HepG2 (cell line): ENCODE results near the gene KLF7. TPM values are rescaled to one million over a fixed set of nuclear protein-coding genes. Genes with fewer than 3 reads are reported as not detected.
A peak's percentile ranks its signal among the peaks of the same experiment; 100 is the strongest.

ENCODE experiments used
- ATAC-seq: fragments of 200-7000 bp; cut with Tn5 transposase; 3 replicates; pipeline ENCODE4 v1.9.1; 2020; ENCODE audit warnings: mild to moderate bottlenecking, moderate library complexity
- BruUV-seq: library from RNA; stranded (reverse); fragments of 400-500 nt; replicated peaks from 2 replicates; lab custom pipeline; 2021; lab: Mats Ljungman, UMichigan
- CTCF ChIA-PET: fragments of 300-600 bp; formaldehyde crosslinking; extraction: SDS; loops from one replicate; lab custom pipeline; 2021; ENCODE audit warnings: low total read pairs, inconsistent platforms, low intra/inter-chr PET ratio; lab: Yijun Ruan, JAX
- POLR2A ChIA-PET: fragments of 350-600 bp; sonication (Branson Sonifier 250); formaldehyde crosslinking; loops from one replicate; lab custom pipeline; 2020; ENCODE audit warnings: antibody characterized with exemption, inconsistent platforms; lab: Yijun Ruan, JAX
- DNase-seq: peaks from one replicate; pipeline ENCODE4 v3.0.0-alpha.2; 2015; ENCODE audit warnings: low spot score
- FAIRE-seq: peaks from 3 replicates; lab custom pipeline; 2011; peaks lifted over from hg19 to GRCh38; lab: Jason Lieb, UNC
- H2AFZ ChIP-seq: one replicate; pipeline ENCODE4 v1.6.1; 2011; ENCODE audit warnings: low read length, inconsistent platforms
- H3K27ac ChIP-seq: fragments of 300-600 bp; 3 replicates; pipeline ENCODE4 v1.8.0; 2011; ENCODE audit warnings: mixed run types, mild to moderate bottlenecking, mixed read lengths, low read length, inconsistent platforms; ENCODE audit not compliant: insufficient read depth; ENCODE audit errors: extremely low read length
- H3K27me3 ChIP-seq, 2 experiments: fragments of 200-600 bp in 1 of 2; 2 replicates in 1 of 2; 3 replicates in 1 of 2; pipeline versions ENCODE4 v1.6.0 to v1.8.0; 2011; ENCODE audit warnings: low read length in 2 of 2, mild to moderate bottlenecking in 2 of 2, moderate library complexity in 2 of 2, inconsistent platforms in 1 of 2; ENCODE audit not compliant: insufficient read depth in 2 of 2, control insufficient read depth in 1 of 2
- H3K36me3 ChIP-seq, 2 experiments: fragments of 200-600 bp in 1 of 2; replicated peaks in 1 of 2; 2 replicates in 1 of 2; 3 replicates in 1 of 2; pipeline versions ENCODE4 v1.5.1 to v1.8.0; 2011; ENCODE audit warnings: low read length in 2 of 2, inconsistent platforms in 1 of 2; ENCODE audit not compliant: insufficient read depth in 2 of 2, control insufficient read depth in 1 of 2
- H3K4me1 ChIP-seq: 2 replicates; pipeline ENCODE4 v1.5.1; 2012; ENCODE audit warnings: low read length, inconsistent platforms; ENCODE audit not compliant: insufficient read depth
- H3K4me2 ChIP-seq: 2 replicates; pipeline ENCODE4 v1.6.0; 2011; ENCODE audit warnings: low read depth, low read length, inconsistent platforms
- H3K4me3 ChIP-seq, 3 experiments: fragments of 200-600 bp in 1 of 3; sonication (generic), shearing (Covaris generic) in 1 of 3; replicated peaks in 1 of 3; 2 replicates each; pipeline ENCODE4 v1.5.1; 2011 to 2016; ENCODE audit warnings: low read length in 3 of 3, inconsistent platforms in 2 of 3, low read depth in 2 of 3, mild to moderate bottlenecking in 2 of 3, control low read depth in 1 of 3, mixed read lengths in 1 of 3; ENCODE audit not compliant: insufficient read depth in 1 of 3
- H3K79me2 ChIP-seq: one replicate; pipeline ENCODE4 v1.6.1; 2011; ENCODE audit warnings: low read length, inconsistent platforms; ENCODE audit not compliant: insufficient read depth
- H3K9ac ChIP-seq: 2 replicates; pipeline ENCODE4 v1.6.0; 2011; ENCODE audit warnings: mild to moderate bottlenecking, low read depth, low read length, inconsistent platforms; ENCODE audit not compliant: insufficient read depth
- H3K9me3 ChIP-seq: 2 replicates; pipeline ENCODE4 v1.5.1; 2012; ENCODE audit warnings: mild to moderate bottlenecking, low read length
- H4K20me1 ChIP-seq: 2 replicates; pipeline ENCODE4 v1.6.0; 2011; ENCODE audit warnings: inconsistent platforms, mild to moderate bottlenecking, low read length, moderate library complexity; ENCODE audit not compliant: insufficient read depth
- ATF5 ChIP-seq: sonication (generic); formaldehyde crosslinking; IDR thresholded peaks from 2 replicates; pipeline ENCODE4 v1.4.0; 2020; ENCODE audit warnings: mild to moderate bottlenecking, low read depth, missing genetic modification reagents
- CEBPB ChIP-seq: IDR thresholded peaks from 2 replicates; pipeline ENCODE4 v1.6.1; 2011; ENCODE audit warnings: low read depth, low read length, improper control_type of control experiment, borderline replicate concordance
- GMEB1 ChIP-seq: sonication (generic); formaldehyde crosslinking; IDR thresholded peaks from 2 replicates; pipeline ENCODE4 v1.5.1; 2020; ENCODE audit warnings: missing genetic modification reagents, mild to moderate bottlenecking, borderline replicate concordance
- HNRNPK ChIP-seq: fragments of 200-400 bp; formaldehyde crosslinking; IDR thresholded peaks from 2 replicates; pipeline ENCODE4 v1.6.1; 2018; ENCODE audit warnings: low read length, low read depth, moderate library complexity, mild to moderate bottlenecking; ENCODE audit not compliant: poor library complexity, severe bottlenecking
- MED8 ChIP-seq: sonication (generic); formaldehyde crosslinking; IDR thresholded peaks from 2 replicates; pipeline ENCODE4 v1.8.1; 2023; ENCODE audit warnings: mild to moderate bottlenecking, missing genetic modification reagents; ENCODE audit not compliant: insufficient replicate concordance
- MTF2 ChIP-seq: sonication (generic); formaldehyde crosslinking; IDR thresholded peaks from 2 replicates; pipeline ENCODE4 v1.5.0; 2020; ENCODE audit warnings: missing genetic modification reagents, borderline replicate concordance
- RFX5 ChIP-seq: IDR thresholded peaks from 2 replicates; pipeline ENCODE4 v1.6.1; 2011; ENCODE audit warnings: low read depth, low read length, improper control_type of control experiment
- SP1 ChIP-seq, 2 experiments: fragments of 450-650 bp in 1 of 2; sonication (generic) in 1 of 2; formaldehyde crosslinking in 1 of 2; IDR thresholded peaks; 2 replicates each; pipeline versions ENCODE4 v1.4.0 to v1.6.1; 2016 to 2020; ENCODE audit warnings: missing genetic modification reagents in 1 of 2
- SP4 ChIP-seq: sonication (generic); formaldehyde crosslinking; IDR thresholded peaks from 2 replicates; pipeline ENCODE4 v1.8.1; 2023; ENCODE audit warnings: mild to moderate bottlenecking, missing genetic modification reagents
- ZNF777 ChIP-seq: sonication (generic); formaldehyde crosslinking; IDR thresholded peaks from 2 replicates; pipeline ENCODE4 v1.4.0; 2020; ENCODE audit warnings: missing genetic modification reagents
- WGBS: methylation state at CpG from one replicate; pipeline ENCODE4 v1.1.6; 2017; ENCODE audit warnings: low lambda C conversion rate; 5-methylcytosine and 5-hydroxymethylcytosine counted together
- in situ Hi-C: cut with HindIII; loops from 2 replicates; pipeline ENCODE4 v1.10.0; 2017; ENCODE audit warnings: low pct_unique_long_range_greater_than_20kb; ENCODE audit not compliant: extremely low pct_ligation_motif_present
- intact Hi-C: fragments of 100-400 bp; cut with micrococcal nuclease; formaldehyde crosslinking; loops from one replicate; pipeline ENCODE4 v1.10.0; 2022; ENCODE audit not compliant: unreplicated experiment
- polyA plus RNA-seq, 8 experiments: library from polyadenylated mRNA; depleted of rRNA in 3 of 8; stranded (reverse) in 7 of 8; unstranded in 1 of 8; fragments of >200 nt; fragmentation: Illumina TruSeq in 4 of 8; extraction: Trizol in 4 of 8; gene quantifications; 2 replicates each; pipeline versions ENCODE4 v1.2.1 to v1.2.3, GENCODE V29; 2011 to 2016; ENCODE audit warnings: low read depth in 4 of 8, missing spikeins in 1 of 8, mixed read lengths in 1 of 8; ENCODE audit not compliant: insufficient read depth in 1 of 8
- total RNA-seq, 5 experiments: library from RNA; depleted of rRNA; stranded (reverse); fragments of >200 nt; fragmentation: Illumina TruSeq; extraction: Trizol; gene quantifications; 2 replicates each; pipeline ENCODE4 v1.2.3, GENCODE V29; 2016; ENCODE audit warnings: low read depth in 1 of 5

Gene KLF7
- total and polyA plus RNA-seq, 2 of the 13 experiments (the other 11 are each of a cell fraction or from before 2014, with no cell fraction given): 2.6 to 5.4 TPM

GRCh38 chr2:207075456-207075855 is 90.3 kb downstream of the KLF7 start:
- Histone ChIP-seq H4K20me1 (no peaks in the 10 kb centered on the region), H3K36me3 (peaks cover 0 to 4% of the 10 kb centered on the region in 2 experiments; a peak in 1 of 5 replicates), H2AFZ (no peak overlapping the region), H3K4me1 (no peaks in the 10 kb centered on the region), H3K4me3 (no peak overlapping the region), H3K4me2 (no peak overlapping the region), H3K9ac (no peak overlapping the region), H3K27me3 (no peaks in the 10 kb centered on the region), H3K79me2 (no peaks in the 10 kb centered on the region), H3K27ac (no peak overlapping the region), H3K9me3 (no peaks in the 10 kb centered on the region)
- ChIA-PET POLR2A (no interaction called here), CTCF (no interaction called here)
- TF ChIP-seq MTF2 (CRISPR knock-in tag) (no peak), HNRNPK (peak; percentile 38), GMEB1 (CRISPR knock-in tag) (no peak)
- FAIRE-seq (no peak), ATAC-seq (no peak), DNase-seq (no peak)
- WGBS: 96% methylated on average over 6 of the region's 6 CpGs
- no TSS peak for BruUV-seq
- intact Hi-C loops: no loop called here
- in situ Hi-C loops: no loop called here

- in situ Hi-C loops (no loop called here), intact Hi-C loops (no loop called here)
- ChIA-PET CTCF (no interaction called here), POLR2A (no interaction called here)
- FAIRE-seq (no peak), ATAC-seq (no peak), DNase-seq (no peak)
- BruUV-seq: no TSS peak
- no peaks in the 10 kb centered on the region for H3K4me1 ChIP-seq
- H3K36me3 ChIP-seq: no peaks in the 10 kb centered on the region
- no peak overlapping the region for H2AFZ ChIP-seq
- TF ChIP-seq ATF5 (CRISPR knock-in tag) (no peak), SP4 (CRISPR knock-in tag) (no peak), RFX5 (no peak), MED8 (CRISPR knock-in tag) (no peak), ZNF777 (CRISPR knock-in tag) (no peak), SP1 (IDR thresholded peaks at IDR 0.05) (no peak), SP1 (CRISPR knock-in tag; IDR thresholded peaks at IDR 0.05) (no peak), CEBPB (no peak)
- no peak overlapping the region for H3K27ac ChIP-seq
- WGBS: 57% methylated on average over 12 of the region's 12 CpGs
- no peaks in the 10 kb centered on the region for H3K27me3 ChIP-seq
- no peaks in the 10 kb centered on the region for H3K9me3 ChIP-seq
- no peak overlapping the region for H3K4me2 ChIP-seq
- H3K9ac ChIP-seq: no peak overlapping the region
- no peak overlapping the region for H3K4me3 ChIP-seq
- H4K20me1 ChIP-seq: no peaks in the 10 kb centered on the region
- no peaks in the 10 kb centered on the region for H3K79me2 ChIP-seq
These were observed 91.7 kb downstream of the KLF7 start for GRCh38 chr2:207073801-207074678.
